GM12878 (cell line): ENCODE results near the gene CWC27. TPM values are rescaled to one million over a fixed set of nuclear protein-coding genes. Genes with fewer than 3 reads are reported as not detected.

ENCODE experiments used
- BHLHE40 ChIP-seq, 2 experiments: fragments of 450-650 bp in 1 of 2; IDR thresholded peaks; 2 replicates each; pipeline ENCODE4 v1.6.1; 2011 to 2017; ENCODE audit warnings: low read depth in 2 of 2, borderline replicate concordance in 1 of 2, improper control_type of control experiment in 1 of 2, low read length in 1 of 2, mild to moderate bottlenecking in 1 of 2
- CBX3 ChIP-seq: fragments of 200-600 bp; sonication (generic); IDR thresholded peaks from 2 replicates; pipeline ENCODE4 v1.6.1; 2016; ENCODE audit warnings: low read depth, borderline replicate concordance
- CBX5 ChIP-seq: sonication (generic); IDR thresholded peaks from 2 replicates; pipeline ENCODE4 v1.6.1; 2016; ENCODE audit warnings: low read depth, moderate library complexity, mild to moderate bottlenecking, inconsistent platforms
- CREM ChIP-seq: IDR thresholded peaks from 2 replicates; pipeline ENCODE4 v1.6.1; 2014; ENCODE audit warnings: antibody characterized with exemption, low read depth
- EGR1 ChIP-seq, 2 experiments: IDR thresholded peaks; 1 replicate in 1 of 2; 2 replicates in 1 of 2; pipeline ENCODE4 v1.6.1; 2011 to 2012; ENCODE audit warnings: low read depth in 2 of 2, low read length in 2 of 2, borderline replicate concordance in 1 of 2, mild to moderate bottlenecking in 1 of 2, moderate library complexity in 1 of 2
- EZH2 ChIP-seq: IDR thresholded peaks from 2 replicates; pipeline ENCODE4 v1.6.1; 2012; ENCODE audit warnings: low read depth, mild to moderate bottlenecking, control low read depth, inconsistent platforms, low read length, borderline replicate concordance; ENCODE audit not compliant: control insufficient read depth
- FOS ChIP-seq: IDR thresholded peaks from 3 replicates; pipeline ENCODE4 v1.6.1; 2011; ENCODE audit warnings: borderline replicate concordance; ENCODE audit not compliant: insufficient read length; ENCODE audit errors: extremely low read depth
- HDGF ChIP-seq: fragments of 450-650 bp; IDR thresholded peaks from 2 replicates; pipeline ENCODE4 v1.6.1; 2016; ENCODE audit warnings: antibody characterized with exemption
- IRF4 ChIP-seq: IDR thresholded peaks from 2 replicates; pipeline ENCODE4 v1.6.1; 2011; ENCODE audit warnings: low read depth, low read length
- KLF5 ChIP-seq: fragments of 450-650 bp; IDR thresholded peaks from 2 replicates; pipeline ENCODE4 v1.6.1; 2014; ENCODE audit warnings: mild to moderate bottlenecking; ENCODE audit not compliant: partially characterized antibody
- MTA2 ChIP-seq: fragments of 450-650 bp; IDR thresholded peaks from 2 replicates; pipeline ENCODE4 v1.6.1; 2016; ENCODE audit warnings: low read depth, mild to moderate bottlenecking, moderate library complexity
- NFIC ChIP-seq: IDR thresholded peaks from 2 replicates; pipeline ENCODE4 v1.6.1; 2012; ENCODE audit warnings: low read depth, mild to moderate bottlenecking, inconsistent platforms, low read length, moderate library complexity
- NR2C2 ChIP-seq: IDR thresholded peaks from 2 replicates; pipeline ENCODE4 v1.6.1; 2011; ENCODE audit warnings: borderline replicate concordance, low read depth; ENCODE audit not compliant: control insufficient read depth, insufficient read length
- PAX5 ChIP-seq: IDR thresholded peaks from 2 replicates; pipeline ENCODE4 v1.6.1; 2011; ENCODE audit warnings: low read depth, low read length, borderline replicate concordance
- POLR2A ChIP-seq: IDR thresholded peaks from 2 replicates; pipeline ENCODE4 v1.6.1; 2011; ENCODE audit warnings: low read depth, mild to moderate bottlenecking, low read length
- SIN3A ChIP-seq: IDR thresholded peaks from 2 replicates; pipeline ENCODE4 v1.6.1; 2012; ENCODE audit warnings: low read depth, low read length, improper control_type of control experiment
- YY1 ChIP-seq: IDR thresholded peaks from 2 replicates; pipeline ENCODE4 v1.6.1; 2011; ENCODE audit warnings: low read depth, mild to moderate bottlenecking, low read length
- polyA plus RNA-seq, 11 experiments: library from polyadenylated mRNA; depleted of rRNA in 4 of 11; unstranded in 6 of 11; stranded (reverse) in 5 of 11; fragments of >200 nt; fragmentation: Nextera tagmentation in 4 of 11; fragmentation: Illumina TruSeq in 1 of 11; extraction: Ambion mirVana in 4 of 11; extraction: Trizol in 1 of 11; gene quantifications; 1 replicate in 1 of 11; 2 replicates in 10 of 11; pipeline versions ENCODE4 v1.2.1 to v1.2.3, GENCODE V29; 2011 to 2016; ENCODE audit warnings: inconsistent platforms in 2 of 11, missing spikeins in 2 of 11, low read depth in 1 of 11
- total RNA-seq, 4 experiments: library from RNA; depleted of rRNA in 3 of 4; stranded (reverse); fragments of >200 nt in 3 of 4; fragmentation: Illumina TruSeq in 1 of 4; extraction: Trizol in 1 of 4; gene quantifications; 2 replicates each; pipeline versions ENCODE4 v1.2.1 to v1.2.3, GENCODE V29; 2013 to 2021
- TF ChIP-seq, protein P1 (sequence below): fragments of 450-650 bp; formaldehyde crosslinking; IDR thresholded peaks from 2 replicates; pipeline ENCODE4 v1.4.0; 2020; ENCODE audit warnings: mild to moderate bottlenecking, moderate library complexity
- TF ChIP-seq, protein P2 (sequence below): fragments of 450-650 bp; IDR thresholded peaks from 2 replicates; pipeline ENCODE4 v1.6.1; 2016; ENCODE audit warnings: mild to moderate bottlenecking
- TF ChIP-seq, protein P3 (sequence below): fragments of 450-650 bp; formaldehyde crosslinking; IDR thresholded peaks from 2 replicates; pipeline ENCODE4 v1.5.0; 2022; ENCODE audit warnings: mild to moderate bottlenecking, missing genetic modification characterization
- TF ChIP-seq, protein P4 (sequence below): IDR thresholded peaks from 2 replicates; pipeline ENCODE4 v1.6.1; 2012; ENCODE audit warnings: low read depth, low read length, improper control_type of control experiment
- TF ChIP-seq, protein P5 (sequence below): fragments of 450-650 bp; IDR thresholded peaks from 2 replicates; pipeline ENCODE4 v1.6.1; 2014; ENCODE audit warnings: mild to moderate bottlenecking

Gene CWC27
- total and polyA plus RNA-seq, 10 of the 15 experiments (the other 5 are each of a cell fraction or from before 2014, with no cell fraction given), result 21.7 to 61.9 (median 47.0) TPM

DNA sequence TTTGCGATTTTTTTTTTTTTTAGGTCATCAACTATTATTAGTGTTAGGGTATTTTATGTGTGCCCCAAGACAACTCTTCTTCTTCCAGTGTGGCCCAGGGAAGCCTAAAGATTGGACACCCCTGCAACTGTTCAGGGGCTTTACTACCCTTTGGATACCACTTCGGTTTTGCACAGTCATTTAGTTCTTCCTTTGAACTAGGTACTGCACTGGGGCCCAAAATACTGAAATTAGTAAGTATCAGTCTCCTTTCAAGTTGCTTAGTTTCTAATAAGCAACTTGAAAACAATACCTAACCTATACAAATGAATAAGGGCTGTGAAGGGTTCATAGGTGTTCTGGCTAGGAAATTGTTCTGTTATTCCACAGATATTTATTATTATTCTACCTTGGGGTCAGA lies 45.3 kb downstream of the CWC27 start (continued):
- TF ChIP-seq, protein P1, sequence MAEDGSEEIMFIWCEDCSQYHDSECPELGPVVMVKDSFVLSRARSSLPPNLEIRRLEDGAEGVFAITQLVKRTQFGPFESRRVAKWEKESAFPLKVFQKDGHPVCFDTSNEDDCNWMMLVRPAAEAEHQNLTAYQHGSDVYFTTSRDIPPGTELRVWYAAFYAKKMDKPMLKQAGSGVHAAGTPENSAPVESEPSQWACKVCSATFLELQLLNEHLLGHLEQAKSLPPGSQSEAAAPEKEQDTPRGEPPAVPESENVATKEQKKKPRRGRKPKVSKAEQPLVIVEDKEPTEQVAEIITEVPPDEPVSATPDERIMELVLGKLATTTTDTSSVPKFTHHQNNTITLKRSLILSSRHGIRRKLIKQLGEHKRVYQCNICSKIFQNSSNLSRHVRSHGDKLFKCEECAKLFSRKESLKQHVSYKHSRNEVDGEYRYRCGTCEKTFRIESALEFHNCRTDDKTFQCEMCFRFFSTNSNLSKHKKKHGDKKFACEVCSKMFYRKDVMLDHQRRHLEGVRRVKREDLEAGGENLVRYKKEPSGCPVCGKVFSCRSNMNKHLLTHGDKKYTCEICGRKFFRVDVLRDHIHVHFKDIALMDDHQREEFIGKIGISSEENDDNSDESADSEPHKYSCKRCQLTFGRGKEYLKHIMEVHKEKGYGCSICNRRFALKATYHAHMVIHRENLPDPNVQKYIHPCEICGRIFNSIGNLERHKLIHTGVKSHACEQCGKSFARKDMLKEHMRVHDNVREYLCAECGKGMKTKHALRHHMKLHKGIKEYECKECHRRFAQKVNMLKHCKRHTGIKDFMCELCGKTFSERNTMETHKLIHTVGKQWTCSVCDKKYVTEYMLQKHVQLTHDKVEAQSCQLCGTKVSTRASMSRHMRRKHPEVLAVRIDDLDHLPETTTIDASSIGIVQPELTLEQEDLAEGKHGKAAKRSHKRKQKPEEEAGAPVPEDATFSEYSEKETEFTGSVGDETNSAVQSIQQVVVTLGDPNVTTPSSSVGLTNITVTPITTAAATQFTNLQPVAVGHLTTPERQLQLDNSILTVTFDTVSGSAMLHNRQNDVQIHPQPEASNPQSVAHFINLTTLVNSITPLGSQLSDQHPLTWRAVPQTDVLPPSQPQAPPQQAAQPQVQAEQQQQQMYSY (CRISPR knock-in tag), result no peak
- TF ChIP-seq CREM (peak; percentile 78), FOS (no peak), HDGF (no peak), IRF4 (peak; percentile 83; the same call in 1 of the 2 replicates), YY1 (no peak), KLF5 (no peak), EZH2 (no peak), NR2C2 (no peak), SIN3A (no peak), POLR2A (no peak), MTA2 (no peak), PAX5 (no peak), EGR1 (IDR thresholded peaks at IDR 0.05; ENCODE audit: borderline replicate concordance in 1 of 2, low read depth in 2 of 2, low read length in 2 of 2) (no peak), BHLHE40 (IDR thresholded peaks at IDR 0.05; ENCODE audit: borderline replicate concordance in 1 of 2, low read depth in 2 of 2, low read length in 1 of 2) (no peak), CBX3 (no peak), NFIC (peak; percentile 93), CBX5 (0 out of 2 replicates have a peak, but pooled peaks have one; percentile 58)
- TF ChIP-seq, protein P2, sequence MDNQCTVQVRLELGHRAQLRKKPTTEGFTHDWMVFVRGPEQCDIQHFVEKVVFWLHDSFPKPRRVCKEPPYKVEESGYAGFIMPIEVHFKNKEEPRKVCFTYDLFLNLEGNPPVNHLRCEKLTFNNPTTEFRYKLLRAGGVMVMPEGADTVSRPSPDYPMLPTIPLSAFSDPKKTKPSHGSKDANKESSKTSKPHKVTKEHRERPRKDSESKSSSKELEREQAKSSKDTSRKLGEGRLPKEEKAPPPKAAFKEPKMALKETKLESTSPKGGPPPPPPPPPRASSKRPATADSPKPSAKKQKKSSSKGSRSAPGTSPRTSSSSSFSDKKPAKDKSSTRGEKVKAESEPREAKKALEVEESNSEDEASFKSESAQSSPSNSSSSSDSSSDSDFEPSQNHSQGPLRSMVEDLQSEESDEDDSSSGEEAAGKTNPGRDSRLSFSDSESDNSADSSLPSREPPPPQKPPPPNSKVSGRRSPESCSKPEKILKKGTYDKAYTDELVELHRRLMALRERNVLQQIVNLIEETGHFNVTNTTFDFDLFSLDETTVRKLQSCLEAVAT, result no peak
- TF ChIP-seq, protein P3, sequence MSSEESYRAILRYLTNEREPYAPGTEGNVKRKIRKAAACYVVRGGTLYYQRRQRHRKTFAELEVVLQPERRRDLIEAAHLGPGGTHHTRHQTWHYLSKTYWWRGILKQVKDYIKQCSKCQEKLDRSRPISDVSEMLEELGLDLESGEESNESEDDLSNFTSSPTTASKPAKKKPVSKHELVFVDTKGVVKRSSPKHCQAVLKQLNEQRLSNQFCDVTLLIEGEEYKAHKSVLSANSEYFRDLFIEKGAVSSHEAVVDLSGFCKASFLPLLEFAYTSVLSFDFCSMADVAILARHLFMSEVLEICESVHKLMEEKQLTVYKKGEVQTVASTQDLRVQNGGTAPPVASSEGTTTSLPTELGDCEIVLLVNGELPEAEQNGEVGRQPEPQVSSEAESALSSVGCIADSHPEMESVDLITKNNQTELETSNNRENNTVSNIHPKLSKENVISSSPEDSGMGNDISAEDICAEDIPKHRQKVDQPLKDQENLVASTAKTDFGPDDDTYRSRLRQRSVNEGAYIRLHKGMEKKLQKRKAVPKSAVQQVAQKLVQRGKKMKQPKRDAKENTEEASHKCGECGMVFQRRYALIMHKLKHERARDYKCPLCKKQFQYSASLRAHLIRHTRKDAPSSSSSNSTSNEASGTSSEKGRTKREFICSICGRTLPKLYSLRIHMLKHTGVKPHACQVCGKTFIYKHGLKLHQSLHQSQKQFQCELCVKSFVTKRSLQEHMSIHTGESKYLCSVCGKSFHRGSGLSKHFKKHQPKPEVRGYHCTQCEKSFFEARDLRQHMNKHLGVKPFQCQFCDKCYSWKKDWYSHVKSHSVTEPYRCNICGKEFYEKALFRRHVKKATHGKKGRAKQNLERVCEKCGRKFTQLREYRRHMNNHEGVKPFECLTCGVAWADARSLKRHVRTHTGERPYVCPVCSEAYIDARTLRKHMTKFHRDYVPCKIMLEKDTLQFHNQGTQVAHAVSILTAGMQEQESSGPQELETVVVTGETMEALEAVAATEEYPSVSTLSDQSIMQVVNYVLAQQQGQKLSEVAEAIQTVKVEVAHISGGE, result no peak
- TF ChIP-seq, protein P4, sequence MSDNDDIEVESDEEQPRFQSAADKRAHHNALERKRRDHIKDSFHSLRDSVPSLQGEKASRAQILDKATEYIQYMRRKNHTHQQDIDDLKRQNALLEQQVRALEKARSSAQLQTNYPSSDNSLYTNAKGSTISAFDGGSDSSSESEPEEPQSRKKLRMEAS, result no peak
- TF ChIP-seq, protein P5, sequence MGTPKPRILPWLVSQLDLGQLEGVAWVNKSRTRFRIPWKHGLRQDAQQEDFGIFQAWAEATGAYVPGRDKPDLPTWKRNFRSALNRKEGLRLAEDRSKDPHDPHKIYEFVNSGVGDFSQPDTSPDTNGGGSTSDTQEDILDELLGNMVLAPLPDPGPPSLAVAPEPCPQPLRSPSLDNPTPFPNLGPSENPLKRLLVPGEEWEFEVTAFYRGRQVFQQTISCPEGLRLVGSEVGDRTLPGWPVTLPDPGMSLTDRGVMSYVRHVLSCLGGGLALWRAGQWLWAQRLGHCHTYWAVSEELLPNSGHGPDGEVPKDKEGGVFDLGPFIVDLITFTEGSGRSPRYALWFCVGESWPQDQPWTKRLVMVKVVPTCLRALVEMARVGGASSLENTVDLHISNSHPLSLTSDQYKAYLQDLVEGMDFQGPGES, result no peak
